GM23338 (cell line): ENCODE measurements around the gene RER1. TPM values are rescaled to one million over a fixed set of nuclear protein-coding genes. Genes with fewer than 3 reads are reported as not detected.

ENCODE experiments used
- ATAC-seq: fragments of 200-7000 bp; cut with Tn5 transposase; 3 replicates; pipeline ENCODE4 v1.9.1; 2020
- DNase-seq: peaks from one replicate; pipeline ENCODE4 v3.0.0-alpha.2; 2015; ENCODE audit warnings: low spot score
- H2AFZ ChIP-seq: fragments of 200-600 bp; sonication (generic); 2 replicates; pipeline ENCODE4 v1.8.0; 2016; ENCODE audit warnings: antibody characterized with exemption, mild to moderate bottlenecking, moderate library complexity
- H3F3A ChIP-seq: fragments of 200-600 bp; sonication (generic); replicated peaks from 2 replicates; pipeline ENCODE4 v1.8.0; 2017; ENCODE audit warnings: antibody characterized with exemption, mixed run types, low read depth
- H3K27ac ChIP-seq: fragments of 200-600 bp; sonication (generic); 2 replicates; pipeline ENCODE4 v1.6.1; 2016; ENCODE audit warnings: low read depth
- H3K27me3 ChIP-seq: fragments of 200-600 bp; sonication (generic); 2 replicates; pipeline ENCODE4 v1.8.0; 2016; ENCODE audit warnings: mild to moderate bottlenecking, mixed run types, moderate library complexity; ENCODE audit not compliant: insufficient read depth
- H3K36me3 ChIP-seq: fragments of 200-600 bp; sonication (generic); 2 replicates; pipeline ENCODE4 v1.8.0; 2016; ENCODE audit warnings: mild to moderate bottlenecking; ENCODE audit not compliant: insufficient read depth
- H3K4me1 ChIP-seq: fragments of 200-600 bp; sonication (generic); 2 replicates; pipeline ENCODE4 v1.8.0; 2016; ENCODE audit warnings: mild to moderate bottlenecking, moderate library complexity; ENCODE audit not compliant: insufficient read depth
- H3K4me2 ChIP-seq: fragments of 200-600 bp; sonication (generic); 2 replicates; pipeline ENCODE4 v1.7.1; 2017; ENCODE audit warnings: mixed run types
- H3K4me3 ChIP-seq: fragments of 200-600 bp; sonication (generic); 2 replicates; pipeline ENCODE4 v1.6.1; 2016; ENCODE audit warnings: mixed run types
- H3K79me2 ChIP-seq: fragments of 200-600 bp; sonication (generic); replicated peaks from 2 replicates; pipeline ENCODE4 v1.8.0; 2017; ENCODE audit warnings: mild to moderate bottlenecking; ENCODE audit not compliant: insufficient read depth
- H3K9me2 ChIP-seq: fragments of 200-600 bp; sonication (generic); 2 replicates; pipeline ENCODE4 v1.8.0; 2017; ENCODE audit not compliant: insufficient read depth
- H4K20me1 ChIP-seq: fragments of 200-600 bp; sonication (generic); replicated peaks from 2 replicates; pipeline ENCODE4 v1.8.0; 2017; ENCODE audit warnings: mild to moderate bottlenecking; ENCODE audit not compliant: insufficient read depth
- H3K27ac Mint-ChIP-seq: 2 replicates; pipeline ENCODE4 v1.8.0; 2020; ENCODE audit warnings: inconsistent platforms, mild to moderate bottlenecking, moderate library complexity, mixed read lengths
- H3K27me3 Mint-ChIP-seq: 3 replicates; pipeline ENCODE4 v1.8.0; 2022; ENCODE audit warnings: low read depth, mild to moderate bottlenecking, moderate library complexity, mixed read lengths, inconsistent platforms; ENCODE audit not compliant: insufficient read depth, poor library complexity
- H3K36me3 Mint-ChIP-seq: 3 replicates; pipeline ENCODE4 v1.8.0; 2021; ENCODE audit warnings: low read depth, mild to moderate bottlenecking, inconsistent platforms, moderate library complexity, mixed read lengths
- H3K4me1 Mint-ChIP-seq: 3 replicates; pipeline ENCODE4 v1.8.0; 2020; ENCODE audit warnings: mild to moderate bottlenecking, inconsistent platforms, mixed read lengths
- H3K4me3 Mint-ChIP-seq: 3 replicates; pipeline ENCODE4 v1.8.0; 2021; ENCODE audit warnings: moderate library complexity, mild to moderate bottlenecking, inconsistent platforms, mixed read lengths
- H3K9me3 Mint-ChIP-seq: 3 replicates; pipeline ENCODE4 v1.8.0; 2020; ENCODE audit warnings: moderate library complexity, mild to moderate bottlenecking, inconsistent platforms, mixed read lengths
- CTCF ChIP-seq, 2 experiments: fragments of 200-600 bp in 1 of 2; sonication (generic) in 1 of 2; conservative IDR thresholded peaks; 2 replicates each; pipeline versions ENCODE4 v1.5.1 to v1.6.1; 2016 to 2017; ENCODE audit warnings: antibody characterized with exemption in 2 of 2, low read depth in 2 of 2, mild to moderate bottlenecking in 2 of 2, moderate library complexity in 1 of 2
- ETS1 ChIP-seq: IDR thresholded peaks from 2 replicates; pipeline ENCODE4 v1.6.1; 2016; ENCODE audit warnings: antibody characterized with exemption
- EZH2 ChIP-seq: fragments of 200-600 bp; sonication (generic); IDR thresholded peaks from one replicate; pipeline ENCODE4 v1.8.0; 2017; ENCODE audit warnings: antibody characterized with exemption, mild to moderate bottlenecking, low read depth; ENCODE audit not compliant: unreplicated experiment
- EZH2phosphoT487 ChIP-seq: fragments of 200-600 bp; sonication (generic); IDR thresholded peaks from one replicate; pipeline ENCODE4 v1.8.1; 2018; ENCODE audit warnings: antibody characterized with exemption; ENCODE audit not compliant: unreplicated experiment
- JUNB ChIP-seq: IDR thresholded peaks from one replicate; pipeline ENCODE4 v1.6.1; 2016; ENCODE audit warnings: antibody characterized with exemption; ENCODE audit not compliant: unreplicated experiment
- NANOG ChIP-seq: IDR thresholded peaks from 2 replicates; pipeline ENCODE4 v1.6.1; 2016; ENCODE audit warnings: antibody characterized with exemption, borderline replicate concordance
- POLR2AphosphoS5 ChIP-seq: IDR thresholded peaks from 2 replicates; pipeline ENCODE4 v1.6.1; 2016; ENCODE audit warnings: antibody characterized with exemption, low read depth
- REST ChIP-seq: IDR thresholded peaks from one replicate; pipeline ENCODE4 v1.6.1; 2018; ENCODE audit warnings: antibody characterized with exemption; ENCODE audit not compliant: unreplicated experiment
- STAT1 ChIP-seq: IDR thresholded peaks from one replicate; pipeline ENCODE4 v1.6.1; 2016; ENCODE audit warnings: antibody characterized with exemption; ENCODE audit not compliant: unreplicated experiment
- ZNF114 ChIP-seq: fragments of 250-450 bp; sonication (Bioruptor Pico); IDR thresholded peaks from 2 replicates; pipeline ENCODE4 v1.5.0; 2020; ENCODE audit warnings: mild to moderate bottlenecking, moderate library complexity
- ZNF331 ChIP-seq: fragments of 250-450 bp; sonication (Bioruptor Pico); IDR thresholded peaks from 2 replicates; pipeline ENCODE4 v1.5.0; 2020; ENCODE audit warnings: low read depth, mild to moderate bottlenecking, moderate library complexity
- polyA plus RNA-seq: library from polyadenylated mRNA; unstranded; fragments of >200 nt; fragmentation: Nextera tagmentation; extraction: Ambion mirVana; gene quantifications from 2 replicates; pipeline ENCODE4 v1.2.1, GENCODE V29; 2016
- total RNA-seq: library from RNA; depleted of rRNA; stranded (reverse); fragments of >200 nt; shearing (Covaris generic); gene quantifications from 2 replicates; pipeline ENCODE4 v1.2.3, GENCODE V29; 2014

Gene RER1
- total and polyA plus RNA-seq, 2 experiments from 2014 or later, result 58.4 to 99.5 TPM

GRCh38 chr1:2433936-2434655, 42.5 kb downstream of the RER1 start:
- peaks cover 11% of the 10 kb centered on the region; the same call in 2 of the 3 replicates for H3K9me3 Mint-ChIP-seq
- Histone ChIP-seq H2AFZ (no peak overlapping the region), H3K4me3 (no peak overlapping the region), H4K20me1 (no peaks in the 10 kb centered on the region), H3K4me2 (no peak overlapping the region), H3K79me2 (no peaks in the 10 kb centered on the region), H3F3A (no peaks in the 10 kb centered on the region), H3K4me1 (no peaks in the 10 kb centered on the region), H3K9me2 (no peaks in the 10 kb centered on the region), H3K27me3 (no peaks in the 10 kb centered on the region), H3K27ac (no peak overlapping the region), H3K36me3 (no peaks in the 10 kb centered on the region)
- TF ChIP-seq NANOG, result no peak
- no peak for TF ChIP-seq CTCF (conservative IDR thresholded peaks at IDR 0.05; ENCODE audit: low read depth in 2 of 2)
- TF ChIP-seq ZNF331 (CRISPR knock-in tag), result no peak
- no peak for TF ChIP-seq ETS1
- TF ChIP-seq STAT1, result no peak
- TF ChIP-seq EZH2phosphoT487, result no peak
- DNase-seq (no peak), ATAC-seq (no peak)
- no peak overlapping the region for H3K27ac Mint-ChIP-seq
- H3K36me3 Mint-ChIP-seq, result no peaks in the 10 kb centered on the region
- H3K4me1 Mint-ChIP-seq, result no peaks in the 10 kb centered on the region
- H3K27me3 Mint-ChIP-seq, result peaks cover 7% of the 10 kb centered on the region
- no peak overlapping the region for H3K4me3 Mint-ChIP-seq

GRCh38 chr1:2435091-2435490, 43.5 kb downstream of the RER1 start:
- Mint-ChIP-seq H3K27me3 (peaks cover 4% of the 10 kb centered on the region), H3K4me3 (no peak overlapping the region), H3K27ac (no peak overlapping the region), H3K36me3 (no peaks in the 10 kb centered on the region), H3K4me1 (no peaks in the 10 kb centered on the region), H3K9me3 (peaks cover 1% of the 10 kb centered on the region; the same call in 1 of the 3 replicates)
- no peaks in the 10 kb centered on the region for H4K20me1 ChIP-seq
- no peak for ATAC-seq
- no peak overlapping the region for H3K4me3 ChIP-seq
- H3K9me2 ChIP-seq, result no peaks in the 10 kb centered on the region
- no peaks in the 10 kb centered on the region for H3K4me1 ChIP-seq
- no peak overlapping the region for H2AFZ ChIP-seq
- H3K27ac ChIP-seq, result no peak overlapping the region
- no peak for DNase-seq
- no peaks in the 10 kb centered on the region for H3K27me3 ChIP-seq
- no peaks in the 10 kb centered on the region for H3K36me3 ChIP-seq
- no peak overlapping the region for H3K4me2 ChIP-seq
- no peaks in the 10 kb centered on the region for H3F3A ChIP-seq
- no peaks in the 10 kb centered on the region for H3K79me2 ChIP-seq
- TF ChIP-seq JUNB (no peak), ETS1 (no peak), STAT1 (no peak), REST (no peak), ZNF114 (CRISPR knock-in tag) (no peak), ZNF331 (CRISPR knock-in tag) (no peak), NANOG (no peak), EZH2 (no peak), POLR2AphosphoS5 (no peak)
